Measurements from ENCODE around the gene DNAJC18. TPM values are rescaled to one million over a fixed set of nuclear protein-coding genes. Genes with fewer than 3 reads are reported as not detected.

DNAJC18 gene
- total and polyA plus RNA-seq, 2 donors (not counting 1 experiment from before 2014, with no cell fraction given) = 2.0 to 13.6 TPM

- POLR2A ChIA-PET = no interaction called here
- H3K27ac ChIP-seq (ENCODE audit: low read length in 2 of 2) = no peak within 1 kb of the TSS
Measured at GRCh38 chr5:139462586-139463276, 23.4 kb upstream of the DNAJC18 start, which contains the start of gene ECSCR. Gene ECSCR, minus strand, starts transcription at chr5:139462743. Its CDS starts 73 bp downstream, at chr5:139462670.

More at GRCh38 chr5:139462586-139463276, 23.4 kb upstream of the DNAJC18 start, which contains the start of gene ECSCR:
- Histone ChIP-seq H3K27me3 (replicated peaks in 1 of 4; ENCODE audit: control extremely low read depth in 1 of 4, control insufficient read depth in 3 of 4, insufficient read depth in 4 of 4, low read length in 3 of 4) (no peaks in the 10 kb centered on the region), H3K79me2 (ENCODE audit: control insufficient read depth, insufficient read depth, low read length) (no peaks in the 10 kb centered on the region), H2AFZ (ENCODE audit: insufficient read depth, low read depth, low read length, poor library complexity, severe bottlenecking) (no peak within 1 kb of the TSS), H3K4me1 (ENCODE audit: control insufficient read depth in 2 of 2, insufficient read depth in 2 of 2, low read length in 2 of 2) (peaks cover 0 to 7% of the 10 kb centered on the region in 2 donors), H4K20me1 (ENCODE audit: control insufficient read depth, insufficient read depth, low read length, poor library complexity, severe bottlenecking) (no peaks in the 10 kb centered on the region), H3K4me2 (replicated peaks; ENCODE audit: low read depth, low read length, poor library complexity, severe bottlenecking) (no peak within 1 kb of the TSS), H3K9me3 (ENCODE audit: control extremely low read depth in 1 of 3, control insufficient read depth in 2 of 3, insufficient read depth in 1 of 3, low read length in 2 of 3) (no peaks in the 10 kb centered on the region), H3K4me3 (ENCODE audit: control extremely low read depth in 1 of 5, extremely low read depth in 1 of 5, insufficient read depth in 1 of 5, low read depth in 2 of 5, low read length in 4 of 5) (no peak within 1 kb of the TSS), H3K36me3 (replicated peaks in 1 of 2; ENCODE audit: control extremely low read depth in 1 of 2, control insufficient read depth in 1 of 2, extremely low read depth in 1 of 2, insufficient read depth in 2 of 2, low read length in 1 of 2) (no peaks in the 10 kb centered on the region), H3K9ac (ENCODE audit: low read length) (no peak within 1 kb of the TSS)
- Mint-ChIP-seq H3K27me3 (no peaks in the 10 kb centered on the region), H3K9me3 (ENCODE audit: insufficient read depth) (no peaks in the 10 kb centered on the region), H3K4me3 (no peak within 1 kb of the TSS), H3K27ac (no peak within 1 kb of the TSS), H3K4me1 (peaks cover 6% of the 10 kb centered on the region)
- no peak for ATAC-seq (ENCODE audit: low read depth)
- DNase-seq = no peak
- CTCF ChIA-PET = no interaction called here
- intact Hi-C loops (cut with micrococcal nuclease) = no loop called here
- TF ChIP-seq CTCF (IDR thresholded peaks at IDR 0.05) = no peak
- TF ChIP-seq EZH2 (IDR thresholded peaks at IDR 0.05; ENCODE audit: borderline replicate concordance, insufficient read depth, low read depth, low read length, poor library complexity, severe bottlenecking) = no peak
- WGBS (ENCODE audit: insufficient coverage) = 92% methylated on average over 9 of the region's 10 CpGs

Measured in B cell (primary cell).